GM12878 (cell line): ENCODE data around the gene BCKDHA. TPM values are rescaled to one million over a fixed set of nuclear protein-coding genes. Genes with fewer than 3 reads are reported as not detected.

Experiments used
- ATAC-seq: fragments of 200-7000 bp; cut with Tn5 transposase; 3 replicates; pipeline ENCODE4 v1.9.1; 2020; ENCODE audit warnings: mild to moderate bottlenecking, moderate library complexity
- BruUV-seq: library from RNA; stranded (reverse); fragments of 400-500 nt; replicated peaks from 2 replicates; lab custom pipeline; 2021; lab: Mats Ljungman, UMichigan
- CTCF ChIA-PET: fragments of 300-600 bp; sonication (Branson Sonifier 250); formaldehyde crosslinking; extraction: SDS; loops from one replicate; lab custom pipeline; 2021; ENCODE audit warnings: inconsistent platforms; lab: Yijun Ruan, JAX
- POLR2A ChIA-PET: fragments of 350-600 bp; formaldehyde crosslinking; extraction: SDS; loops from one replicate; lab custom pipeline; 2021; ENCODE audit warnings: inconsistent platforms; lab: Charles Lee
- RAD21 ChIA-PET: fragments of 300-600 bp; sonication (Branson Sonifier 250); formaldehyde crosslinking; loops from one replicate; lab custom pipeline; 2023; ENCODE audit warnings: antibody characterized with exemption; ENCODE audit not compliant: unreplicated experiment; lab: Charles Lee
- SMC1A ChIA-PET: fragments of 300-600 bp; sonication (Branson Sonifier 250); formaldehyde crosslinking; loops from one replicate; lab custom pipeline; 2023; ENCODE audit not compliant: unreplicated experiment, uncharacterized antibody; lab: Charles Lee
- DNase-seq: peaks from one replicate; pipeline ENCODE4 v3.0.0-alpha.2; 2011; ENCODE audit warnings: low read depth, low spot score
- FAIRE-seq: peaks from 3 replicates; lab custom pipeline; 2011; peaks lifted over from hg19 to GRCh38; lab: Jason Lieb, UNC
- H2AFZ ChIP-seq: 2 replicates; pipeline ENCODE4 v1.6.0; 2011; ENCODE audit warnings: low read depth, low read length, control low read depth; ENCODE audit not compliant: control insufficient read depth
- H3K27ac ChIP-seq: 2 replicates; pipeline ENCODE4 v1.5.1; 2011; ENCODE audit warnings: control low read depth; ENCODE audit not compliant: control insufficient read depth, insufficient read depth
- H3K27me3 ChIP-seq, 2 experiments: replicated peaks in 1 of 2; 2 replicates each; pipeline versions ENCODE4 v1.6.0 to v1.6.1; 2011; ENCODE audit warnings: low read length in 1 of 2; ENCODE audit not compliant: control insufficient read depth in 2 of 2, insufficient read depth in 2 of 2
- H3K36me3 ChIP-seq, 2 experiments: 2 replicates each; pipeline ENCODE4 v1.5.1; 2011; ENCODE audit warnings: low read length in 1 of 2; ENCODE audit not compliant: control insufficient read depth in 2 of 2, insufficient read depth in 2 of 2
- H3K4me1 ChIP-seq: 2 replicates; pipeline ENCODE4 v1.6.1; 2011; ENCODE audit warnings: mild to moderate bottlenecking, low read length, moderate library complexity, mixed read lengths; ENCODE audit not compliant: control insufficient read depth, insufficient read depth
- H3K4me2 ChIP-seq: 2 replicates; pipeline ENCODE4 v1.6.0; 2011; ENCODE audit warnings: control low read depth; ENCODE audit not compliant: control insufficient read depth, insufficient read depth
- H3K4me3 ChIP-seq: fragments of 200-600 bp; sonication (generic); 2 replicates; pipeline ENCODE4 v1.5.1; 2016
- H3K79me2 ChIP-seq: 2 replicates; pipeline ENCODE4 v1.6.0; 2011; ENCODE audit warnings: low read length; ENCODE audit not compliant: control insufficient read depth, insufficient read depth
- H3K9ac ChIP-seq: 2 replicates; pipeline ENCODE4 v1.8.0; 2011; ENCODE audit warnings: low read length, control low read depth, mixed read lengths; ENCODE audit not compliant: control insufficient read depth, insufficient read depth
- H3K9me3 ChIP-seq: replicated peaks from 3 replicates; pipeline ENCODE4 v1.5.1; 2011; ENCODE audit warnings: mild to moderate bottlenecking, low read length; ENCODE audit not compliant: control insufficient read depth, insufficient read depth
- H4K20me1 ChIP-seq: 2 replicates; pipeline ENCODE4 v1.6.0; 2011; ENCODE audit not compliant: control insufficient read depth, insufficient read depth
- ATF3 ChIP-seq: IDR thresholded peaks from 2 replicates; pipeline ENCODE4 v1.6.1; 2011; ENCODE audit warnings: low read depth, mild to moderate bottlenecking, low read length, moderate library complexity, borderline replicate concordance; ENCODE audit errors: extremely low read depth
- ATF7 ChIP-seq: fragments of 450-650 bp; IDR thresholded peaks from 2 replicates; pipeline ENCODE4 v1.6.1; 2016; ENCODE audit warnings: low read depth, mild to moderate bottlenecking
- CBX3 ChIP-seq: fragments of 200-600 bp; sonication (generic); IDR thresholded peaks from 2 replicates; pipeline ENCODE4 v1.6.1; 2016; ENCODE audit warnings: low read depth, borderline replicate concordance
- CREM ChIP-seq: IDR thresholded peaks from 2 replicates; pipeline ENCODE4 v1.6.1; 2014; ENCODE audit warnings: antibody characterized with exemption, low read depth
- MAX ChIP-seq: IDR thresholded peaks from 2 replicates; pipeline ENCODE4 v1.6.1; 2012; ENCODE audit warnings: low read depth, low read length, improper control_type of control experiment
- MXI1 ChIP-seq: fragments of 150-350 bp; IDR thresholded peaks from 2 replicates; pipeline ENCODE4 v1.6.1; 2011; ENCODE audit warnings: low read depth, mild to moderate bottlenecking, inconsistent platforms, low read length, improper control_type of control experiment
- NFXL1 ChIP-seq: fragments of 450-650 bp; IDR thresholded peaks from 2 replicates; pipeline ENCODE4 v1.6.1; 2017; ENCODE audit warnings: antibody characterized with exemption, mild to moderate bottlenecking, borderline replicate concordance
- NFYA ChIP-seq: IDR thresholded peaks from 2 replicates; pipeline ENCODE4 v1.6.1; 2011; ENCODE audit warnings: low read depth, mild to moderate bottlenecking, low read length, improper control_type of control experiment, borderline replicate concordance
- POLR2AphosphoS2 ChIP-seq: IDR thresholded peaks from 2 replicates; pipeline ENCODE4 v1.6.1; 2011; ENCODE audit warnings: low read depth, mild to moderate bottlenecking, low read length, improper control_type of control experiment, moderate library complexity
- RAD51 ChIP-seq: fragments of 450-650 bp; IDR thresholded peaks from 2 replicates; pipeline ENCODE4 v1.6.1; 2016; ENCODE audit warnings: moderate library complexity, mild to moderate bottlenecking, inconsistent platforms
- SKIL ChIP-seq: fragments of 450-650 bp; IDR thresholded peaks from 2 replicates; pipeline ENCODE4 v1.6.1; 2017; ENCODE audit warnings: mild to moderate bottlenecking, low read depth, inconsistent platforms; ENCODE audit not compliant: poor library complexity, severe bottlenecking
- ZNF592 ChIP-seq: fragments of 450-650 bp; IDR thresholded peaks from 2 replicates; pipeline ENCODE4 v1.6.1; 2017; ENCODE audit warnings: mild to moderate bottlenecking, moderate library complexity
- WGBS: methylation state at CpG from one replicate; pipeline ENCODE4 v1.1.6; 2016; ENCODE audit warnings: low lambda C conversion rate; ENCODE audit not compliant: insufficient replicate concordance, insufficient coverage; ENCODE audit errors: missing lambda C conversion rate; 5-methylcytosine and 5-hydroxymethylcytosine counted together
- in situ Hi-C: fragments of 300-500 bp; cut with MboI; formaldehyde crosslinking; loops from 9 replicates; pipeline ENCODE4 v1.14.3; 2018; ENCODE audit warnings: mixed read lengths
- intact Hi-C: fragments of 100-400 bp; cut with micrococcal nuclease; formaldehyde crosslinking; loops from one replicate; pipeline ENCODE4 v1.14.2; 2022; ENCODE audit not compliant: unreplicated experiment
- polyA plus RNA-seq, 11 experiments: library from polyadenylated mRNA; depleted of rRNA in 4 of 11; unstranded in 6 of 11; stranded (reverse) in 5 of 11; fragments of >200 nt; fragmentation: Nextera tagmentation in 4 of 11; fragmentation: Illumina TruSeq in 1 of 11; extraction: Ambion mirVana in 4 of 11; extraction: Trizol in 1 of 11; gene quantifications; 1 replicate in 1 of 11; 2 replicates in 10 of 11; pipeline versions ENCODE4 v1.2.1 to v1.2.3, GENCODE V29; 2011 to 2016; ENCODE audit warnings: inconsistent platforms in 2 of 11, missing spikeins in 2 of 11, low read depth in 1 of 11
- total RNA-seq, 4 experiments: library from RNA; depleted of rRNA in 3 of 4; stranded (reverse); fragments of >200 nt in 3 of 4; fragmentation: Illumina TruSeq in 1 of 4; extraction: Trizol in 1 of 4; gene quantifications; 2 replicates each; pipeline versions ENCODE4 v1.2.1 to v1.2.3, GENCODE V29; 2013 to 2021

BCKDHA gene
- total and polyA plus RNA-seq, 10 of the 15 experiments (the other 5 are each of a cell fraction or from before 2014, with no cell fraction given), result 9.9 to 107 (median 46.4) TPM

GRCh38 chr19:41424335-41425173 lies 26.9 kb downstream of the BCKDHA start (continued):
- no peak for TF ChIP-seq MAX
- TF ChIP-seq, all 136 proteins: peak for 0

GRCh38 chr19:41425174-41426115 lies 27.8 kb downstream of the BCKDHA start:
- H3K4me1 ChIP-seq, result peaks cover 9% of the 10 kb centered on the region
- ChIA-PET RAD21 (no interaction called here), CTCF (no interaction called here), POLR2A (interaction anchor here (0.5 to 1.1 kb wide), 2 partner anchors 76 to 131 kb away, joined by 3 to 8 read pairs; no protein-coding TSS in a partner anchor), SMC1A (no interaction called here)
- in situ Hi-C loops (no loop called here), intact Hi-C loops (no loop called here)
- H3K9ac ChIP-seq, result no peak overlapping the region
- FAIRE-seq (no peak), ATAC-seq (no peak), DNase-seq (no peak)
- H4K20me1 ChIP-seq, result no peaks in the 10 kb centered on the region; the same call in 1 of the 2 replicates
- H3K27me3 ChIP-seq, result no peaks in the 10 kb centered on the region
- no peak overlapping the region for H3K4me3 ChIP-seq
- no peak overlapping the region for H3K27ac ChIP-seq
- no peaks in the 10 kb centered on the region for H3K9me3 ChIP-seq
- peaks cover 4 to 16% of the 10 kb centered on the region in 2 experiments for H3K36me3 ChIP-seq
- no peak overlapping the region for H2AFZ ChIP-seq
- WGBS, result 87% methylated on average over 23 of the region's 28 CpGs
- H3K4me2 ChIP-seq, result no peak overlapping the region
- BruUV-seq, result no TSS peak
- H3K79me2 ChIP-seq, result no peaks in the 10 kb centered on the region; the same call in 1 of the 2 replicates
- TF ChIP-seq ATF7, result no peak
- TF ChIP-seq MXI1, result no peak
- no peak for TF ChIP-seq CREM
- TF ChIP-seq ZNF592, result no peak
- no peak for TF ChIP-seq CBX3
- TF ChIP-seq SKIL, result no peak
- TF ChIP-seq RAD51, result no peak
- TF ChIP-seq NFXL1, result no peak
- TF ChIP-seq POLR2AphosphoS2, result no peak
- TF ChIP-seq ATF3, result no peak
- no peak for TF ChIP-seq NFYA
